K562 (cell line): ENCODE data around the gene KLC1. TPM values are rescaled to one million over a fixed set of nuclear protein-coding genes. Genes with fewer than 3 reads are reported as not detected.

ENCODE experiments used
- ADNP ChIP-seq: fragments of 200-800 bp; sonication (Bioruptor generic); IDR thresholded peaks from 2 replicates; pipeline ENCODE4 v1.6.1; 2016; ENCODE audit warnings: missing genetic modification characterization, missing compliant biosample characterization
- CBX3 ChIP-seq, 2 experiments: IDR thresholded peaks; 1 replicate in 1 of 2; 2 replicates in 1 of 2; pipeline ENCODE4 v1.6.1; 2012; ENCODE audit warnings: inconsistent platforms in 2 of 2, low read length in 2 of 2, borderline replicate concordance in 1 of 2, control low read depth in 1 of 2
- ERF ChIP-seq: fragments of 450-650 bp; formaldehyde crosslinking; IDR thresholded peaks from 2 replicates; pipeline ENCODE4 v1.4.0; 2020; ENCODE audit warnings: mild to moderate bottlenecking, mixed read lengths
- ILK ChIP-seq: fragments of 450-650 bp; IDR thresholded peaks from 2 replicates; pipeline ENCODE4 v1.6.1; 2016; ENCODE audit warnings: missing genetic modification characterization, low read depth, mild to moderate bottlenecking, missing compliant biosample characterization, moderate library complexity, borderline replicate concordance
- MIER1 ChIP-seq: fragments of 450-650 bp; IDR thresholded peaks from 2 replicates; pipeline ENCODE4 v1.6.1; 2016; ENCODE audit warnings: antibody characterized with exemption, mild to moderate bottlenecking, low read depth
- MYC ChIP-seq, 2 experiments: fragments of 250-450 bp in 1 of 2; sonication (Bioruptor Pico) in 1 of 2; IDR thresholded peaks; 2 replicates each; pipeline versions ENCODE4 v1.5.1 to v1.6.1; 2012 to 2021; ENCODE audit warnings: low read depth in 2 of 2, borderline replicate concordance in 1 of 2, improper control_type of control experiment in 1 of 2, low read length in 1 of 2, mild to moderate bottlenecking in 1 of 2, moderate library complexity in 1 of 2
- NFATC3 ChIP-seq: fragments of 450-650 bp; IDR thresholded peaks from 2 replicates; pipeline ENCODE4 v1.6.1; 2017; ENCODE audit warnings: mild to moderate bottlenecking
- NR3C1 ChIP-seq: sonication (generic); formaldehyde crosslinking; IDR thresholded peaks from 2 replicates; pipeline ENCODE4 v1.8.1; 2022; ENCODE audit warnings: missing genetic modification reagents
- NUFIP1 ChIP-seq: fragments of 450-650 bp; IDR thresholded peaks from 2 replicates; pipeline ENCODE4 v1.6.1; 2018; ENCODE audit not compliant: partially characterized antibody
- POLR2H ChIP-seq: IDR thresholded peaks from 2 replicates; pipeline ENCODE4 v1.6.1; 2016; ENCODE audit warnings: missing genetic modification characterization, low read depth, mild to moderate bottlenecking, control low read depth, missing compliant biosample characterization, moderate library complexity
- PRPF4 ChIP-seq: fragments of 200-400 bp; formaldehyde crosslinking; IDR thresholded peaks from one replicate; pipeline ENCODE4 v1.6.1; 2017; ENCODE audit warnings: low read length, low read depth, mild to moderate bottlenecking; ENCODE audit not compliant: insufficient read depth, poor library complexity, severe bottlenecking
- SAFB ChIP-seq: fragments of 200-400 bp; formaldehyde crosslinking; IDR thresholded peaks from 2 replicates; pipeline ENCODE4 v1.6.1; 2017; ENCODE audit warnings: low read depth, low read length, borderline replicate concordance
- STAT5A ChIP-seq: IDR thresholded peaks from 2 replicates; pipeline ENCODE4 v1.6.1; 2012; ENCODE audit warnings: low read length, inconsistent platforms, borderline replicate concordance
- SUPT5H ChIP-seq: fragments of 450-650 bp; IDR thresholded peaks from 2 replicates; pipeline ENCODE4 v1.6.1; 2016
- TCF3 ChIP-seq: sonication (generic); formaldehyde crosslinking; IDR thresholded peaks from 2 replicates; pipeline ENCODE4 v1.4.0; 2020; ENCODE audit warnings: mild to moderate bottlenecking, missing genetic modification reagents
- TFAM ChIP-seq: fragments of 250-450 bp; sonication (Bioruptor Pico); conservative IDR thresholded peaks from 2 replicates; pipeline ENCODE4 v1.5.0; 2021; ENCODE audit warnings: mild to moderate bottlenecking, moderate library complexity
- TRIM24 ChIP-seq, 2 experiments: fragments of 450-650 bp; IDR thresholded peaks; 2 replicates each; pipeline ENCODE4 v1.6.1; 2016
- ZNF644 ChIP-seq: fragments of 200-800 bp; sonication (Bioruptor generic); IDR thresholded peaks from 2 replicates; pipeline ENCODE4 v1.6.1; 2016; ENCODE audit warnings: low read depth, missing genetic modification characterization, missing compliant biosample characterization
- ZNF75A ChIP-seq: fragments of 450-650 bp; formaldehyde crosslinking; IDR thresholded peaks from 2 replicates; pipeline ENCODE4 v1.4.0; 2020; ENCODE audit warnings: mild to moderate bottlenecking
- ZNF780A ChIP-seq: fragments of 250-450 bp; sonication (Bioruptor Pico); IDR thresholded peaks from 2 replicates; pipeline ENCODE4 v1.5.0; 2021; ENCODE audit warnings: mild to moderate bottlenecking
- polyA plus RNA-seq, 8 experiments: library from polyadenylated mRNA; depleted of rRNA in 4 of 8; stranded (reverse) in 5 of 8; unstranded in 3 of 8; fragments of >200 nt; fragmentation: Nextera tagmentation in 2 of 8; fragmentation: Illumina TruSeq in 1 of 8; extraction: Ambion mirVana in 2 of 8; extraction: Trizol in 1 of 8; gene quantifications; 2 replicates each; pipeline versions ENCODE4 v1.2.1 to v1.2.3, GENCODE V29; 2011 to 2014; ENCODE audit warnings: inconsistent platforms in 1 of 8, missing spikeins in 1 of 8
- total RNA-seq, 7 experiments: library from RNA; depleted of rRNA in 6 of 7; stranded (reverse); fragments of >200 nt in 6 of 7; fragmentation: Illumina TruSeq in 2 of 7; extraction: Trizol in 2 of 7; gene quantifications; 2 replicates each; pipeline versions ENCODE4 v1.2.1 to v1.2.3, GENCODE V29; 2011 to 2021; ENCODE audit warnings: low replicate concordance in 1 of 7
- TF ChIP-seq, protein P1 (sequence below): IDR thresholded peaks from 2 replicates; pipeline ENCODE4 v1.6.1; 2011; ENCODE audit not compliant: insufficient read length; ENCODE audit errors: extremely low read depth
- TF ChIP-seq, protein P2 (sequence below): fragments of 250-450 bp; sonication (Bioruptor Pico); IDR thresholded peaks from 2 replicates; pipeline ENCODE4 v1.5.0; 2021
- TF ChIP-seq, protein P3 (sequence below): fragments of 250-450 bp; sonication (Bioruptor Pico); IDR thresholded peaks from 2 replicates; pipeline ENCODE4 v1.8.0; 2022; ENCODE audit warnings: inconsistent platforms
- TF ChIP-seq, protein P4 (sequence below): fragments of 450-650 bp; IDR thresholded peaks from 2 replicates; pipeline ENCODE4 v1.6.1; 2018; ENCODE audit warnings: mild to moderate bottlenecking, low read depth; ENCODE audit not compliant: partially characterized antibody

Gene KLC1
- total and polyA plus RNA-seq, 9 of the 15 experiments (the other 6 are each of a cell fraction or from before 2014, with no cell fraction given): 4.9 to 134 (median 54.8) TPM

DNA sequence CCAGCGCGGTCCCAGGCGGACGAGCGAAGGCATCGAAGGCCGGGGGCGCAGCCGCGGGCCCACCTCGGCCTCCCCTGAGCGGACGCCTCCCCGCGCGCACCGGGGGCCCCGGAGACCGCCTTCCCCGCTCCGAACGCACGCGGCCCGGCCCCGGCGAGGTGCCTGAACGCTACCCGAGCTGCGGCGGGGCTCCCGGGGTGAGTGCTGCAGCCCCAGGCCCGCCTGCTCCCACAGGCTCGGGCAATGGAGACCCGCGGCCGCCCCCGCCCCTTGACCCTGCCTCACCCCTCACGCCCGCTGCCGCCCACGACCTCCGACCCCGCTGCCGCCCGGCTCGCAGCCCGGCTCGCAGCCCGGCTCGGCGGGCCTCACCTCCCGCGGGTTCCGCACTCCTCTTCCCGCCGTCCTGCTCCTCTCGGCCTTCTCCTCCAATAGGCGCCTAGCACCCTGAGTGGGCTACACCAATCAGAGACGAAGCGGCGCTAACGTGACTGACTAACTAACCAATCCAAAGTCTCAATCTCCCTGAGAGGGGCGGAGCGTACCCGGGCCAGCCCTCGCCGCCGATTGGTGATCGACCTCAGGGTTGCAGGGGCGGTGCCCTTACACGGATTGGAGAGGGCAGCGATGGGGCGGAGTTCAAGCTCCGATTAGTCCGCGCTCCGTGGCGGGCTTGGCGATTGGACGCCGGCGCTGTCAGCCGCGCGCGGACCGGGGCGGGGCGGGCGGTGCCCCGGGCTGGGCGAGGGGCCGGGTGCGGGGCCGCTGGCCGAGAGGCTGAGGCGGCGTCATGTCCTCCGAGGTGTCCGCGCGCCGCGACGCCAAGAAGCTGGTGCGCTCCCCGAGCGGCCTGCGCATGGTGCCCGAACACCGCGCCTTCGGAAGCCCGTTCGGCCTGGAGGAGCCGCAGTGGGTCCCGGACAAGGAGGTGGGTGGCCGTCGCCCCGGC is 86.3 kb downstream of the KLC1 start, which contains the start of the genes XRCC3 and ZFYVE21 (continued):
- TF ChIP-seq, protein P1, sequence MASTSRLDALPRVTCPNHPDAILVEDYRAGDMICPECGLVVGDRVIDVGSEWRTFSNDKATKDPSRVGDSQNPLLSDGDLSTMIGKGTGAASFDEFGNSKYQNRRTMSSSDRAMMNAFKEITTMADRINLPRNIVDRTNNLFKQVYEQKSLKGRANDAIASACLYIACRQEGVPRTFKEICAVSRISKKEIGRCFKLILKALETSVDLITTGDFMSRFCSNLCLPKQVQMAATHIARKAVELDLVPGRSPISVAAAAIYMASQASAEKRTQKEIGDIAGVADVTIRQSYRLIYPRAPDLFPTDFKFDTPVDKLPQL: no peak
- TF ChIP-seq, protein P2, sequence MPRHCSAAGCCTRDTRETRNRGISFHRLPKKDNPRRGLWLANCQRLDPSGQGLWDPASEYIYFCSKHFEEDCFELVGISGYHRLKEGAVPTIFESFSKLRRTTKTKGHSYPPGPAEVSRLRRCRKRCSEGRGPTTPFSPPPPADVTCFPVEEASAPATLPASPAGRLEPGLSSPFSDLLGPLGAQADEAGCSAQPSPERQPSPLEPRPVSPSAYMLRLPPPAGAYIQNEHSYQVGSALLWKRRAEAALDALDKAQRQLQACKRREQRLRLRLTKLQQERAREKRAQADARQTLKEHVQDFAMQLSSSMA (CRISPR knock-in tag): no peak
- TF ChIP-seq CBX3 (IDR thresholded peaks at IDR 0.05; ENCODE audit: borderline replicate concordance in 1 of 2, low read length in 2 of 2) (no peak), ILK (tag) (no peak), SAFB (no peak), SUPT5H (peak; percentile 42; the same call in 1 of the 2 replicates), MIER1 (no peak), ZNF644 (tag) (no peak), TCF3 (CRISPR knock-in tag) (no peak), TRIM24 (IDR thresholded peaks at IDR 0.05) (no peak), STAT5A (no peak), POLR2H (tag) (peak; percentile 69; the same call in 1 of the 2 replicates), MYC (IDR thresholded peaks at IDR 0.05; ENCODE audit: low read depth, low read length) (peak; percentile 28; the same call in 1 of the 2 replicates), MYC (CRISPR knock-in tag; IDR thresholded peaks at IDR 0.05; ENCODE audit: borderline replicate concordance, low read depth) (no peak), ADNP (tag) (no peak), NR3C1 (CRISPR knock-in tag) (no peak), ZNF780A (no peak), NUFIP1 (no peak), NFATC3 (peak; percentile 38; the same call in 1 of the 2 replicates), ZNF75A (CRISPR knock-in tag) (no peak), TFAM (CRISPR knock-in tag) (no peak), ERF (CRISPR knock-in tag) (no peak), PRPF4 (no peak)
- TF ChIP-seq, protein P3, sequence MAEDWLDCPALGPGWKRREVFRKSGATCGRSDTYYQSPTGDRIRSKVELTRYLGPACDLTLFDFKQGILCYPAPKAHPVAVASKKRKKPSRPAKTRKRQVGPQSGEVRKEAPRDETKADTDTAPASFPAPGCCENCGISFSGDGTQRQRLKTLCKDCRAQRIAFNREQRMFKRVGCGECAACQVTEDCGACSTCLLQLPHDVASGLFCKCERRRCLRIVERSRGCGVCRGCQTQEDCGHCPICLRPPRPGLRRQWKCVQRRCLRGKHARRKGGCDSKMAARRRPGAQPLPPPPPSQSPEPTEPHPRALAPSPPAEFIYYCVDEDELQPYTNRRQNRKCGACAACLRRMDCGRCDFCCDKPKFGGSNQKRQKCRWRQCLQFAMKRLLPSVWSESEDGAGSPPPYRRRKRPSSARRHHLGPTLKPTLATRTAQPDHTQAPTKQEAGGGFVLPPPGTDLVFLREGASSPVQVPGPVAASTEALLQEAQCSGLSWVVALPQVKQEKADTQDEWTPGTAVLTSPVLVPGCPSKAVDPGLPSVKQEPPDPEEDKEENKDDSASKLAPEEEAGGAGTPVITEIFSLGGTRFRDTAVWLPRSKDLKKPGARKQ: no peak
- TF ChIP-seq, protein P4, sequence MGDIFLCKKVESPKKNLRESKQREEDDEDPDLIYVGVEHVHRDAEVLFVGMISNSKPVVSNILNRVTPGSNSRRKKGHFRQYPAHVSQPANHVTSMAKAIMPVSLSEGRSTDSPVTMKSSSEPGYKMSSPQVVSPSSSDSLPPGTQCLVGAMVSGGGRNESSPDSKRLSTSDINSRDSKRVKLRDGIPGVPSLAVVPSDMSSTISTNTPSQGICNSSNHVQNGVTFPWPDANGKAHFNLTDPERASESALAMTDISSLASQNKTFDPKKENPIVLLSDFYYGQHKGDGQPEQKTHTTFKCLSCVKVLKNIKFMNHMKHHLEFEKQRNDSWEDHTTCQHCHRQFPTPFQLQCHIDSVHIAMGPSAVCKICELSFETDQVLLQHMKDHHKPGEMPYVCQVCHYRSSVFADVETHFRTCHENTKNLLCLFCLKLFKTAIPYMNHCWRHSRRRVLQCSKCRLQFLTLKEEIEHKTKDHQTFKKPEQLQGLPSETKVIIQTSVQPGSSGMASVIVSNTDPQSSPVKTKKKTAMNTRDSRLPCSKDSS: no peak
